Measurements from ENCODE around the gene DSCAML1. TPM values are rescaled to one million over a fixed set of nuclear protein-coding genes. Genes with fewer than 3 reads are reported as not detected.

Gene DSCAML1
- total and polyA plus RNA-seq, 9 of the 15 experiments (the other 6 are each of a cell fraction or from before 2014, with no cell fraction given), result not detected

DNA sequence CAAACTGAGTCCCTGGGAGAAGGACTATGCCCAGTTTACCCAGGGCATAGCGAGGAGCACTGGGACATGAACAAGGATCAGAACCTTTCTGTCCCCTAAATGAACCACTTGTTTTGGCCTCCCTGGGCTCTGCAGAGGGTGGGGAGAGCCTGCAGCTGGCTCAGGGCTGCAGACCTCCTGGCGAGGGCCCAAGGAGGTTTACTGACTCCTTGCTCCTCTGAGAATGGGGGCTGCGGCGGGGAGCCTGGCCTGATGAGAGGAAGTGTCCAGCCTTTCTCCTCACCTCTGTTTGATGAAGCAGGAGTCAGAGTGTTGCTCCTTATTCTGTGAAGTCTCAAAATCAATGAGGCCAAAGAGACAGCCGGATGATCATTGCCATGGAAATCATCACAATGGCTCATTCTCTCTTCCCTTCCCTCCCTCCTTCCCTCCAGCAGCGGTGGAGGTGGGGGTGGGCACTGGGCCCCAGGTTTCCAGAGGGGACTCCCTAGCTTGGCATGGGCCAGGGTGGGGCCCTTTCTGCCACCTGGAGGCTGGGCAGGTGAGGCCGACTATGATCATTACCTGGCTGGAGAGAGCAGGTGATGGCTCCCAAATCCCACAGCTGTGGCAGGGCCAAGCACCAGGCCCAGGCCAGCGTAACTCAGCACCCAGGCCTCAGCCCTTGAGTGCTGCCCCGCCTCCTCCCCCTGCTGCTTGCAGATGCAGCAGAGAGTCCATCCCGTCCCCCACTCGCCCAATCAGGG is 299.6 kb downstream of the DSCAML1 start:
- intact Hi-C loops (cut with micrococcal nuclease) (no loop called here), in situ Hi-C loops (cut with MboI) (no loop called here)
- CTCF ChIA-PET (ENCODE audit: low intra/inter-chr PET ratio), result no interaction called here
- no peak overlapping the region for H3K9ac ChIP-seq (ENCODE audit: insufficient read depth in 1 of 2, low read depth in 2 of 2, low read length in 2 of 2)
- H3K4me1 ChIP-seq (replicated peaks in 1 of 2; ENCODE audit: control insufficient read depth in 2 of 2, insufficient read depth in 2 of 2, low read length in 2 of 2), result peaks cover 0 to 5% of the 10 kb centered on the region in 2 experiments; a peak in 1 of 5 replicates
- no peak overlapping the region for H2AFZ ChIP-seq (ENCODE audit: low read depth, low read length)
- POLR2A ChIA-PET, result no interaction called here
- H4K20me1 ChIP-seq (replicated peaks; ENCODE audit: control insufficient read depth, insufficient read depth, low read length), result 0 out of 2 replicates have a peak, but pooled peaks cover 9% of the 10 kb centered on the region
- H3K27me3 ChIP-seq (ENCODE audit: control insufficient read depth in 2 of 2, insufficient read depth in 2 of 2, low read length in 2 of 2), result peaks cover 28 to 71% of the 10 kb centered on the region in 2 experiments; a peak in 4 of 5 replicates
- H3K79me2 ChIP-seq (ENCODE audit: control insufficient read depth, insufficient read depth, low read length), result no peaks in the 10 kb centered on the region
- H3K4me3 ChIP-seq, result no peak overlapping the region
- no peaks in the 10 kb centered on the region for H3K9me3 ChIP-seq (replicated peaks; ENCODE audit: control insufficient read depth, insufficient read depth, low read depth, low read length)
- H3K36me3 ChIP-seq (ENCODE audit: control insufficient read depth, insufficient read depth, low read length), result no peaks in the 10 kb centered on the region
- 0% methylated on average over 10 of the region's 11 CpGs for WGBS (ENCODE audit: insufficient coverage, low coverage, missing lambda C conversion rate)
- FAIRE-seq (no peak), ATAC-seq (no peak), DNase-seq (ENCODE audit: extremely low read depth in 1 of 4, low spot score in 3 of 4) (no peak)
- H3K27ac ChIP-seq (ENCODE audit: extremely low read depth, low read depth, low read length), result no peak overlapping the region
- H3K4me2 ChIP-seq (ENCODE audit: insufficient read depth, low read length), result no peak overlapping the region
- H3K9me1 ChIP-seq (ENCODE audit: control insufficient read depth, insufficient read depth, low read length), result peaks cover 8% of the 10 kb centered on the region
- BruUV-seq (replicated peaks), result no TSS peak
- TF ChIP-seq C11orf30 (IDR thresholded peaks at IDR 0.05; ENCODE audit: low read depth), result no peak
- TF ChIP-seq ZNF77 (CRISPR knock-in tag; IDR thresholded peaks at IDR 0.05), result no peak
- no peak for TF ChIP-seq NFE2 (IDR thresholded peaks at IDR 0.05; ENCODE audit: low read depth)
- no peak for TF ChIP-seq ZNF12 (CRISPR knock-in tag; IDR thresholded peaks at IDR 0.05)
- TF ChIP-seq, protein P1, sequence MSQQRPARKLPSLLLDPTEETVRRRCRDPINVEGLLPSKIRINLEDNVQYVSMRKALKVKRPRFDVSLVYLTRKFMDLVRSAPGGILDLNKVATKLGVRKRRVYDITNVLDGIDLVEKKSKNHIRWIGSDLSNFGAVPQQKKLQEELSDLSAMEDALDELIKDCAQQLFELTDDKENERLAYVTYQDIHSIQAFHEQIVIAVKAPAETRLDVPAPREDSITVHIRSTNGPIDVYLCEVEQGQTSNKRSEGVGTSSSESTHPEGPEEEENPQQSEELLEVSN (IDR thresholded peaks at IDR 0.05; ENCODE audit: borderline replicate concordance in 1 of 2, extremely low read depth in 1 of 2, insufficient read depth in 1 of 2, insufficient read length in 1 of 2, low read depth in 1 of 2, low read length in 1 of 2, poor library complexity in 1 of 2, severe bottlenecking in 1 of 2), result no peak
- TF ChIP-seq, protein P2, sequence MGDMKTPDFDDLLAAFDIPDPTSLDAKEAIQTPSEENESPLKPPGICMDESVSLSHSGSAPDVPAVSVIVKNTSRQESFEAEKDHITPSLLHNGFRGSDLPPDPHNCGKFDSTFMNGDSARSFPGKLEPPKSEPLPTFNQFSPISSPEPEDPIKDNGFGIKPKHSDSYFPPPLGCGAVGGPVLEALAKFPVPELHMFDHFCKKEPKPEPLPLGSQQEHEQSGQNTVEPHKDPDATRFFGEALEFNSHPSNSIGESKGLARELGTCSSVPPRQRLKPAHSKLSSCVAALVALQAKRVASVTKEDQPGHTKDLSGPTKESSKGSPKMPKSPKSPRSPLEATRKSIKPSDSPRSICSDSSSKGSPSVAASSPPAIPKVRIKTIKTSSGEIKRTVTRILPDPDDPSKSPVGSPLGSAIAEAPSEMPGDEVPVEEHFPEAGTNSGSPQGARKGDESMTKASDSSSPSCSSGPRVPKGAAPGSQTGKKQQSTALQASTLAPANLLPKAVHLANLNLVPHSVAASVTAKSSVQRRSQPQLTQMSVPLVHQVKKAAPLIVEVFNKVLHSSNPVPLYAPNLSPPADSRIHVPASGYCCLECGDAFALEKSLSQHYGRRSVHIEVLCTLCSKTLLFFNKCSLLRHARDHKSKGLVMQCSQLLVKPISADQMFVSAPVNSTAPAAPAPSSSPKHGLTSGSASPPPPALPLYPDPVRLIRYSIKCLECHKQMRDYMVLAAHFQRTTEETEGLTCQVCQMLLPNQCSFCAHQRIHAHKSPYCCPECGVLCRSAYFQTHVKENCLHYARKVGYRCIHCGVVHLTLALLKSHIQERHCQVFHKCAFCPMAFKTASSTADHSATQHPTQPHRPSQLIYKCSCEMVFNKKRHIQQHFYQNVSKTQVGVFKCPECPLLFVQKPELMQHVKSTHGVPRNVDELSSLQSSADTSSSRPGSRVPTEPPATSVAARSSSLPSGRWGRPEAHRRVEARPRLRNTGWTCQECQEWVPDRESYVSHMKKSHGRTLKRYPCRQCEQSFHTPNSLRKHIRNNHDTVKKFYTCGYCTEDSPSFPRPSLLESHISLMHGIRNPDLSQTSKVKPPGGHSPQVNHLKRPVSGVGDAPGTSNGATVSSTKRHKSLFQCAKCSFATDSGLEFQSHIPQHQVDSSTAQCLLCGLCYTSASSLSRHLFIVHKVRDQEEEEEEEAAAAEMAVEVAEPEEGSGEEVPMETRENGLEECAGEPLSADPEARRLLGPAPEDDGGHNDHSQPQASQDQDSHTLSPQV (IDR thresholded peaks at IDR 0.05), result no peak
- TF ChIP-seq TGIF2 (CRISPR knock-in tag; IDR thresholded peaks at IDR 0.05), result no peak
- TF ChIP-seq, protein P3, sequence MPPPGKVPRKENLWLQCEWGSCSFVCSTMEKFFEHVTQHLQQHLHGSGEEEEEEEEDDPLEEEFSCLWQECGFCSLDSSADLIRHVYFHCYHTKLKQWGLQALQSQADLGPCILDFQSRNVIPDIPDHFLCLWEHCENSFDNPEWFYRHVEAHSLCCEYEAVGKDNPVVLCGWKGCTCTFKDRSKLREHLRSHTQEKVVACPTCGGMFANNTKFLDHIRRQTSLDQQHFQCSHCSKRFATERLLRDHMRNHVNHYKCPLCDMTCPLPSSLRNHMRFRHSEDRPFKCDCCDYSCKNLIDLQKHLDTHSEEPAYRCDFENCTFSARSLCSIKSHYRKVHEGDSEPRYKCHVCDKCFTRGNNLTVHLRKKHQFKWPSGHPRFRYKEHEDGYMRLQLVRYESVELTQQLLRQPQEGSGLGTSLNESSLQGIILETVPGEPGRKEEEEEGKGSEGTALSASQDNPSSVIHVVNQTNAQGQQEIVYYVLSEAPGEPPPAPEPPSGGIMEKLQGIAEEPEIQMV (tag; conservative IDR thresholded peaks at IDR 0.05; ENCODE audit: low read depth), result no peak
- TF ChIP-seq, protein P4, sequence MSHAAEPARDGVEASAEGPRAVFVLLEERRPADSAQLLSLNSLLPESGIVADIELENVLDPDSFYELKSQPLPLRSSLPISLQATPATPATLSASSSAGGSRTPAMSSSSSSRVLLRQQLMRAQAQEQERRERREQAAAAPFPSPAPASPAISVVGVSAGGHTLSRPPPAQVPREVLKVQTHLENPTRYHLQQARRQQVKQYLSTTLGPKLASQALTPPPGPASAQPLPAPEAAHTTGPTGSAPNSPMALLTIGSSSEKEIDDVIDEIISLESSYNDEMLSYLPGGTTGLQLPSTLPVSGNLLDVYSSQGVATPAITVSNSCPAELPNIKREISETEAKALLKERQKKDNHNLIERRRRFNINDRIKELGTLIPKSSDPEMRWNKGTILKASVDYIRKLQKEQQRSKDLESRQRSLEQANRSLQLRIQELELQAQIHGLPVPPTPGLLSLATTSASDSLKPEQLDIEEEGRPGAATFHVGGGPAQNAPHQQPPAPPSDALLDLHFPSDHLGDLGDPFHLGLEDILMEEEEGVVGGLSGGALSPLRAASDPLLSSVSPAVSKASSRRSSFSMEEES (CRISPR knock-in tag; IDR thresholded peaks at IDR 0.05), result no peak
- TF ChIP-seq ZNF668 (CRISPR knock-in tag; IDR thresholded peaks at IDR 0.05), result no peak
- TF ChIP-seq RAD51 (IDR thresholded peaks at IDR 0.05; ENCODE audit: borderline replicate concordance, low read depth), result no peak
- TF ChIP-seq ZNF253 (CRISPR knock-in tag; conservative IDR thresholded peaks at IDR 0.05), result no peak

All from K562 (cell line).